Neuronal stem cell (in vitro differentiated cells): ENCODE results near the gene MEF2C.

Experiments
- DNase-seq: peaks from one replicate; pipeline ENCODE4 v3.0.0-alpha.2; 2013; ENCODE audit warnings: low spot score
- H2AFZ ChIP-seq: one replicate; pipeline ENCODE4 v1.6.1; 2013; ENCODE audit warnings: mild to moderate bottlenecking, low read length, inconsistent platforms
- H2AK5ac ChIP-seq: 2 replicates; pipeline ENCODE4 v1.6.1; 2013; ENCODE audit warnings: low read depth, mild to moderate bottlenecking, inconsistent platforms, low read length, moderate library complexity, mixed read lengths
- H2BK120ac ChIP-seq: 2 replicates; pipeline ENCODE4 v1.6.1; 2013; ENCODE audit warnings: low read depth, mild to moderate bottlenecking, inconsistent platforms, low read length, moderate library complexity, mixed read lengths
- H2BK12ac ChIP-seq: one replicate; pipeline ENCODE4 v1.6.1; 2013; ENCODE audit warnings: low read length, inconsistent platforms
- H2BK15ac ChIP-seq: 2 replicates; pipeline ENCODE4 v1.6.1; 2013; ENCODE audit warnings: mild to moderate bottlenecking, low read length, inconsistent platforms, mixed read lengths
- H2BK5ac ChIP-seq: one replicate; pipeline ENCODE4 v1.6.1; 2013; ENCODE audit warnings: inconsistent platforms, mild to moderate bottlenecking, low read length, moderate library complexity
- H3K14ac ChIP-seq: one replicate; pipeline ENCODE4 v1.6.1; 2013; ENCODE audit warnings: low read length, inconsistent platforms
- H3K18ac ChIP-seq: 2 replicates; pipeline ENCODE4 v1.6.1; 2013; ENCODE audit warnings: low read length, inconsistent platforms
- H3K23ac ChIP-seq: 2 replicates; pipeline ENCODE4 v1.6.1; 2013; ENCODE audit warnings: low read depth, mild to moderate bottlenecking, mixed read lengths, low read length, inconsistent platforms; ENCODE audit not compliant: poor library complexity
- H3K27ac ChIP-seq: replicated peaks from 3 replicates; pipeline ENCODE4 v1.5.1; 2013; ENCODE audit warnings: low read length, inconsistent platforms
- H3K27me3 ChIP-seq, 3 experiments: 2 replicates each; pipeline ENCODE4 v1.6.1; 2013; ENCODE audit warnings: low read length in 3 of 3, mild to moderate bottlenecking in 2 of 3, inconsistent platforms in 1 of 3, low read depth in 1 of 3, mixed read lengths in 1 of 3, moderate library complexity in 1 of 3; ENCODE audit not compliant: control insufficient read depth in 3 of 3, insufficient read depth in 3 of 3
- H3K36me3 ChIP-seq, 2 donors: replicated peaks in 1 of 2; 2 replicates each; pipeline ENCODE4 v1.6.1; 2013; ENCODE audit warnings: low read length in 2 of 2; ENCODE audit not compliant: control insufficient read depth in 2 of 2, insufficient read depth in 2 of 2
- H3K4ac ChIP-seq: 2 replicates; pipeline ENCODE4 v1.6.1; 2013; ENCODE audit warnings: inconsistent platforms, mild to moderate bottlenecking, low read length, moderate library complexity
- H3K4me1 ChIP-seq, 2 donors: 1 replicate in 1 of 2; 2 replicates in 1 of 2; pipeline ENCODE4 v1.6.1; 2013; ENCODE audit warnings: low read length in 2 of 2, low read depth in 1 of 2; ENCODE audit not compliant: control insufficient read depth in 2 of 2, insufficient read depth in 1 of 2
- H3K4me2 ChIP-seq: one replicate; pipeline ENCODE4 v1.6.1; 2013; ENCODE audit warnings: mild to moderate bottlenecking, low read length, inconsistent platforms; ENCODE audit not compliant: insufficient read depth, poor library complexity, severe bottlenecking
- H3K4me3 ChIP-seq, 2 donors: 2 replicates each; pipeline ENCODE4 v1.5.1; 2013; ENCODE audit warnings: low read length in 2 of 2, mild to moderate bottlenecking in 2 of 2, inconsistent platforms in 1 of 2, moderate library complexity in 1 of 2
- H3K79me1 ChIP-seq: one replicate; pipeline ENCODE4 v1.6.1; 2013; ENCODE audit warnings: low read depth, mild to moderate bottlenecking, inconsistent platforms, low read length, moderate library complexity
- H3K9ac ChIP-seq: one replicate; pipeline ENCODE4 v1.6.1; 2013; ENCODE audit warnings: mild to moderate bottlenecking, low read depth, low read length, inconsistent platforms; ENCODE audit not compliant: poor library complexity
- H3K9me3 ChIP-seq, 2 donors: replicated peaks in 1 of 2; 2 replicates each; pipeline versions ENCODE3 to v1.6.1; 2013; ENCODE audit warnings: low read length in 2 of 2, mild to moderate bottlenecking in 2 of 2, inconsistent platforms in 1 of 2, low read depth in 1 of 2, mixed read lengths in 1 of 2, moderate library complexity in 1 of 2; ENCODE audit not compliant: control insufficient read depth in 2 of 2, insufficient read depth in 1 of 2
- H4K8ac ChIP-seq: one replicate; pipeline ENCODE4 v1.6.1; 2013; ENCODE audit warnings: low read depth, mild to moderate bottlenecking, inconsistent platforms, low read length, moderate library complexity
- H4K91ac ChIP-seq: one replicate; pipeline ENCODE4 v1.6.1; 2013; ENCODE audit warnings: low read length, low read depth, mild to moderate bottlenecking, inconsistent platforms; ENCODE audit not compliant: poor library complexity
- WGBS, 2 donors: extraction: QIAGEN DNeasy Blood & Tissue Kit; methylation state at CpG; one replicate each; pipeline ENCODE4 v1.1.7; 2013; ENCODE audit warnings: missing lambda C conversion rate in 2 of 2, mixed read lengths in 1 of 2; ENCODE audit not compliant: insufficient read length in 2 of 2, insufficient replicate concordance in 1 of 2; ENCODE audit errors: extremely low coverage in 2 of 2; 5-methylcytosine and 5-hydroxymethylcytosine counted together

MEF2C gene

GRCh38 chr5:88734983-88735382, 148.0 kb downstream of the MEF2C start:
- Histone ChIP-seq H3K27me3 (no peaks in the 10 kb centered on the region), H2BK12ac (no peak overlapping the region), H2AK5ac (no peak overlapping the region), H4K91ac (no peak overlapping the region), H2AFZ (no peak overlapping the region), H2BK15ac (no peak overlapping the region), H3K4me3 (no peak overlapping the region), H2BK120ac (no peak overlapping the region), H3K4ac (no peak overlapping the region), H3K9ac (no peak overlapping the region), H3K4me2 (no peak overlapping the region), H3K27ac (no peak overlapping the region), H3K18ac (no peak overlapping the region), H2BK5ac (no peak overlapping the region), H3K4me1 (peaks cover 0 to 2% of the 10 kb centered on the region in 2 donors), H3K14ac (no peak overlapping the region), H3K36me3 (no peaks in the 10 kb centered on the region), H3K79me1 (no peaks in the 10 kb centered on the region), H3K9me3 (no peaks in the 10 kb centered on the region), H4K8ac (no peak overlapping the region), H3K23ac (no peak overlapping the region)
- no CpG with 5 or more reads among the region's 7 CpGs for WGBS, 2 donors
- no peak for DNase-seq

GRCh38 chr5:88734191-88734640, 148.8 kb downstream of the MEF2C start:
- no peak overlapping the region for H2BK12ac ChIP-seq
- no peak overlapping the region for H4K91ac ChIP-seq
- no peaks in the 10 kb centered on the region for H3K9me3 ChIP-seq
- H3K4me3 ChIP-seq, result no peak overlapping the region
- no peak overlapping the region for H3K14ac ChIP-seq
- H3K4me1 ChIP-seq, result peaks cover 0 to 2% of the 10 kb centered on the region in 2 donors
- DNase-seq, result no peak
- no peak overlapping the region for H2BK15ac ChIP-seq
- no peak overlapping the region for H3K18ac ChIP-seq
- H3K27me3 ChIP-seq, result no peaks in the 10 kb centered on the region
- no peak overlapping the region for H3K9ac ChIP-seq
- no peak overlapping the region for H2BK120ac ChIP-seq
- H2BK5ac ChIP-seq, result no peak overlapping the region
- no peaks in the 10 kb centered on the region for H3K79me1 ChIP-seq
- H3K23ac ChIP-seq, result no peak overlapping the region
- H3K4me2 ChIP-seq, result no peak overlapping the region
- no peak overlapping the region for H3K4ac ChIP-seq
- H4K8ac ChIP-seq, result no peak overlapping the region
- H3K36me3 ChIP-seq, result no peaks in the 10 kb centered on the region
- H2AFZ ChIP-seq, result no peak overlapping the region
- no CpG with 5 or more reads among the region's 6 CpGs for WGBS, 2 donors
- H2AK5ac ChIP-seq, result no peak overlapping the region
- no peak overlapping the region for H3K27ac ChIP-seq

GRCh38 chr5:88732862-88733261, 150.1 kb downstream of the MEF2C start:
- no CpG with 5 or more reads among the region's 2 CpGs for WGBS, 2 donors
- Histone ChIP-seq H2BK5ac (no peak overlapping the region), H3K18ac (no peak overlapping the region), H3K36me3 (no peaks in the 10 kb centered on the region), H3K14ac (no peak overlapping the region), H4K8ac (no peak overlapping the region), H3K4me1 (peaks cover 0 to 7% of the 10 kb centered on the region in 2 donors), H3K4ac (no peak overlapping the region), H3K23ac (no peak overlapping the region), H3K9me3 (no peaks in the 10 kb centered on the region), H2BK12ac (no peak overlapping the region), H3K27me3 (no peaks in the 10 kb centered on the region), H3K27ac (no peak overlapping the region), H2AK5ac (no peak overlapping the region), H4K91ac (no peak overlapping the region), H3K4me3 (no peak overlapping the region), H2BK15ac (no peak overlapping the region), H2BK120ac (no peak overlapping the region), H3K9ac (no peak overlapping the region), H2AFZ (no peak overlapping the region), H3K4me2 (no peak overlapping the region), H3K79me1 (no peaks in the 10 kb centered on the region)
- no peak for DNase-seq

- H3K4me1 ChIP-seq, result peaks cover 0 to 7% of the 10 kb centered on the region in 2 donors
- no peak overlapping the region for H4K91ac ChIP-seq
- H2BK12ac ChIP-seq, result no peak overlapping the region
- DNase-seq, result no peak
- no peak overlapping the region for H2BK15ac ChIP-seq
- no peak overlapping the region for H3K18ac ChIP-seq
- H4K8ac ChIP-seq, result no peak overlapping the region
- H2AK5ac ChIP-seq, result no peak overlapping the region
- no peak overlapping the region for H3K9ac ChIP-seq
- H2BK120ac ChIP-seq, result no peak overlapping the region
- WGBS, 2 donors, result no CpG with 5 or more reads among the region's 5 CpGs
- H3K79me1 ChIP-seq, result no peaks in the 10 kb centered on the region
- no peaks in the 10 kb centered on the region for H3K36me3 ChIP-seq
- no peaks in the 10 kb centered on the region for H3K27me3 ChIP-seq
- H3K9me3 ChIP-seq, result no peaks in the 10 kb centered on the region
- no peak overlapping the region for H2AFZ ChIP-seq
- no peak overlapping the region for H3K4ac ChIP-seq
- no peak overlapping the region for H3K14ac ChIP-seq
- H3K23ac ChIP-seq, result no peak overlapping the region
- no peak overlapping the region for H3K4me2 ChIP-seq
- no peak overlapping the region for H3K4me3 ChIP-seq
- no peak overlapping the region for H3K27ac ChIP-seq
- H2BK5ac ChIP-seq, result no peak overlapping the region
Observed at GRCh38 chr5:88732181-88732633, 150.8 kb downstream of the MEF2C start.
